ENCODE measurements around the gene SLC25A27. TPM values are rescaled to one million over a fixed set of nuclear protein-coding genes. Genes with fewer than 3 reads are reported as not detected.

Gene SLC25A27
- total and polyA plus RNA-seq, 9 of the 15 experiments (the other 6 are each of a cell fraction or from before 2014, with no cell fraction given): not detected

GRCh38 chr6:46651006-46651405 is 1.8 kb upstream of the SLC25A27 start:
- 0% methylated on average over 1 of the region's 1 CpG for WGBS (ENCODE audit: insufficient coverage, low coverage, missing lambda C conversion rate)
- POLR2A ChIA-PET: no interaction called here
- no peak overlapping the region for H3K4me2 ChIP-seq (ENCODE audit: insufficient read depth, low read length)

GRCh38 chr6:46651816-46652215 is 959 bp upstream of the SLC25A27 start:
- no peaks in the 10 kb centered on the region for H3K9me1 ChIP-seq (ENCODE audit: control insufficient read depth, insufficient read depth, low read length)
- intact Hi-C loops (cut with micrococcal nuclease): no loop called here
- H3K4me3 ChIP-seq: no peak overlapping the region
- no peaks in the 10 kb centered on the region for H4K20me1 ChIP-seq (replicated peaks; ENCODE audit: control insufficient read depth, insufficient read depth, low read length)
- H3K27ac ChIP-seq (ENCODE audit: extremely low read depth, low read depth, low read length): no peak overlapping the region
- H2AFZ ChIP-seq (ENCODE audit: low read depth, low read length): no peak overlapping the region
- ChIA-PET POLR2A (no interaction called here), CTCF (ENCODE audit: low intra/inter-chr PET ratio) (no interaction called here)
- H3K9me3 ChIP-seq (replicated peaks; ENCODE audit: control insufficient read depth, insufficient read depth, low read depth, low read length): no peaks in the 10 kb centered on the region
- FAIRE-seq (peak; percentile 15), ATAC-seq (no peak), DNase-seq (ENCODE audit: extremely low read depth in 1 of 4, low spot score in 3 of 4) (no peak)
- H3K9ac ChIP-seq (ENCODE audit: insufficient read depth in 1 of 2, low read depth in 2 of 2, low read length in 2 of 2): no peak overlapping the region
- BruUV-seq (replicated peaks): no TSS peak
- no peaks in the 10 kb centered on the region for H3K79me2 ChIP-seq (ENCODE audit: control insufficient read depth, insufficient read depth, low read length)
- peaks cover 2 to 11% of the 10 kb centered on the region in 2 experiments; a peak in 3 of 5 replicates for H3K27me3 ChIP-seq (ENCODE audit: control insufficient read depth in 2 of 2, insufficient read depth in 2 of 2, low read length in 2 of 2)
- no peaks in the 10 kb centered on the region for H3K36me3 ChIP-seq (ENCODE audit: control insufficient read depth, insufficient read depth, low read length)
- WGBS (ENCODE audit: insufficient coverage, low coverage, missing lambda C conversion rate): 2% methylated on average over 8 of the region's 8 CpGs
- H3K4me2 ChIP-seq (ENCODE audit: insufficient read depth, low read length): no peak overlapping the region
- in situ Hi-C loops (cut with MboI): no loop called here
- H3K4me1 ChIP-seq (replicated peaks in 1 of 2; ENCODE audit: control insufficient read depth in 2 of 2, insufficient read depth in 2 of 2, low read length in 2 of 2): peaks cover 0 to 10% of the 10 kb centered on the region in 2 experiments; a peak in 2 of 5 replicates
- no peak for TF ChIP-seq DACH1 (IDR thresholded peaks at IDR 0.05; ENCODE audit: partially characterized antibody)
- TF ChIP-seq MAFF (IDR thresholded peaks at IDR 0.05; ENCODE audit: low read length): peak; percentile 31; the same call in 1 of the 2 replicates
- TF ChIP-seq ZNF766 (CRISPR knock-in tag; conservative IDR thresholded peaks at IDR 0.05): no peak
- no peak for TF ChIP-seq CTBP1 (IDR thresholded peaks at IDR 0.05; ENCODE audit: borderline replicate concordance)
- TF ChIP-seq HOMEZ (CRISPR knock-in tag; IDR thresholded peaks at IDR 0.05): no peak
- no peak for TF ChIP-seq RBBP5 (IDR thresholded peaks at IDR 0.05; ENCODE audit: borderline replicate concordance, insufficient read depth, low read length, poor library complexity, severe bottlenecking)
- TF ChIP-seq HIVEP1 (CRISPR knock-in tag; IDR thresholded peaks at IDR 0.05): no peak
- no peak for TF ChIP-seq CBX1 (IDR thresholded peaks at IDR 0.05; ENCODE audit: low read depth)
- TF ChIP-seq C11orf30 (IDR thresholded peaks at IDR 0.05; ENCODE audit: low read depth): peak; percentile 33; the same call in 1 of the 2 replicates
- TF ChIP-seq POU5F1 (IDR thresholded peaks at IDR 0.05; ENCODE audit: borderline replicate concordance, low read depth, low read length, partially characterized antibody): no peak
- TF ChIP-seq MAFG (tag; conservative IDR thresholded peaks at IDR 0.05): peak; percentile 34
- TF ChIP-seq ZNF316 (IDR thresholded peaks at IDR 0.05): peak; percentile 72

More at GRCh38 chr6:46651006-46651405, 1.8 kb upstream of the SLC25A27 start:
- Histone ChIP-seq H3K9me3 (replicated peaks; ENCODE audit: control insufficient read depth, insufficient read depth, low read depth, low read length) (no peaks in the 10 kb centered on the region), H3K9me1 (ENCODE audit: control insufficient read depth, insufficient read depth, low read length) (no peaks in the 10 kb centered on the region), H3K4me1 (replicated peaks in 1 of 2; ENCODE audit: control insufficient read depth in 2 of 2, insufficient read depth in 2 of 2, low read length in 2 of 2) (peaks cover 0 to 10% of the 10 kb centered on the region in 2 experiments; a peak in 2 of 5 replicates), H4K20me1 (replicated peaks; ENCODE audit: control insufficient read depth, insufficient read depth, low read length) (no peaks in the 10 kb centered on the region), H3K27ac (ENCODE audit: extremely low read depth, low read depth, low read length) (no peak overlapping the region), H2AFZ (ENCODE audit: low read depth, low read length) (no peak overlapping the region), H3K36me3 (ENCODE audit: control insufficient read depth, insufficient read depth, low read length) (no peaks in the 10 kb centered on the region), H3K4me3 (no peak overlapping the region), H3K79me2 (ENCODE audit: control insufficient read depth, insufficient read depth, low read length) (no peaks in the 10 kb centered on the region), H3K9ac (ENCODE audit: insufficient read depth in 1 of 2, low read depth in 2 of 2, low read length in 2 of 2) (no peak overlapping the region), H3K27me3 (ENCODE audit: control insufficient read depth in 2 of 2, insufficient read depth in 2 of 2, low read length in 2 of 2) (peaks cover 2 to 11% of the 10 kb centered on the region in 2 experiments; a peak in 3 of 5 replicates)
- intact Hi-C loops (cut with micrococcal nuclease) (no loop called here), in situ Hi-C loops (cut with MboI) (no loop called here)
- TF ChIP-seq POLR2A (conservative IDR thresholded peaks at IDR 0.05) (no peak), ZFX (CRISPR knock-in tag; IDR thresholded peaks at IDR 0.05) (no peak), SIRT6 (IDR thresholded peaks at IDR 0.05; ENCODE audit: low read depth, low read length) (no peak), PREB (CRISPR knock-in tag; IDR thresholded peaks at IDR 0.05) (no peak)
- no peak for ATAC-seq
- CTCF ChIA-PET (ENCODE audit: low intra/inter-chr PET ratio): no interaction called here
- no TSS peak for BruUV-seq (replicated peaks)
- DNase-seq (ENCODE audit: extremely low read depth in 1 of 4, low spot score in 3 of 4): no peak
- no peak for FAIRE-seq
